ENCODE results near the gene EXOG. TPM values are rescaled to one million over a fixed set of nuclear protein-coding genes. Genes with fewer than 3 reads are reported as not detected.

Gene EXOG
- total and polyA plus RNA-seq, 10 of the 15 experiments (the other 5 are each of a cell fraction or from before 2014, with no cell fraction given): 7.8 to 20.9 (median 19.6) TPM

DNA sequence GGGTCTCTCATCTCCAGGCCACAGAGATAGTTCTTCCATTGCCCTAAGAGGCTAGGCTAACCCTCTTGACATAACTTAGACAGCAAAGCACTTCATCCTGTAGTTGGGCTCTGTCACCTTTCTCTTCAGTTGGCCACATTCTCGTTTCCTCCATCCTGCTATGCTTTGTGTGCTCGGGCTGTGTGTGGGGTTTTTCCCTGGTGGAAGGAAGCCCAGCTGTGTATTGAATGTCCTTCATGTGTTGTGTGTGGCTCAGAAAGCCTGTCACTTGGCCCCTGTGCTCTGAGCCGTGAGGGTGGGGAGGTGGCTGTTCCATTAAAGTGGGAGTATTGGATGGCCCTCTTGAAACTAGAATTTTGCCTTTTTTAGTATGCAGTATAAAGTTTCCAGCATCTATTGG is 8.8 kb upstream of the EXOG start (continued):
- TF ChIP-seq ZBED1 (IDR thresholded peaks at IDR 0.05; ENCODE audit: borderline replicate concordance) (no peak), CREM (IDR thresholded peaks at IDR 0.05; ENCODE audit: low read depth) (no peak), ZNF207 (IDR thresholded peaks at IDR 0.05; ENCODE audit: borderline replicate concordance) (no peak), STAT3 (IDR thresholded peaks at IDR 0.05; ENCODE audit: low read depth, low read length) (no peak), POLR2AphosphoS2 (IDR thresholded peaks at IDR 0.05; ENCODE audit: low read depth, low read length) (no peak), POLR2A (IDR thresholded peaks at IDR 0.05; ENCODE audit: low read depth, low read length) (no peak), NFXL1 (IDR thresholded peaks at IDR 0.05; ENCODE audit: borderline replicate concordance) (no peak), DPF2 (IDR thresholded peaks at IDR 0.05) (no peak), CBX5 (IDR thresholded peaks at IDR 0.05; ENCODE audit: low read depth) (no peak), GABPA (IDR thresholded peaks at IDR 0.05; ENCODE audit: low read depth) (no peak), MEF2A (IDR thresholded peaks at IDR 0.05; ENCODE audit: insufficient read depth, low read depth, low read length) (no peak), RUNX3 (IDR thresholded peaks at IDR 0.05; ENCODE audit: low read length) (no peak; the same call in 1 of the 2 replicates)
- TF ChIP-seq, protein P1, sequence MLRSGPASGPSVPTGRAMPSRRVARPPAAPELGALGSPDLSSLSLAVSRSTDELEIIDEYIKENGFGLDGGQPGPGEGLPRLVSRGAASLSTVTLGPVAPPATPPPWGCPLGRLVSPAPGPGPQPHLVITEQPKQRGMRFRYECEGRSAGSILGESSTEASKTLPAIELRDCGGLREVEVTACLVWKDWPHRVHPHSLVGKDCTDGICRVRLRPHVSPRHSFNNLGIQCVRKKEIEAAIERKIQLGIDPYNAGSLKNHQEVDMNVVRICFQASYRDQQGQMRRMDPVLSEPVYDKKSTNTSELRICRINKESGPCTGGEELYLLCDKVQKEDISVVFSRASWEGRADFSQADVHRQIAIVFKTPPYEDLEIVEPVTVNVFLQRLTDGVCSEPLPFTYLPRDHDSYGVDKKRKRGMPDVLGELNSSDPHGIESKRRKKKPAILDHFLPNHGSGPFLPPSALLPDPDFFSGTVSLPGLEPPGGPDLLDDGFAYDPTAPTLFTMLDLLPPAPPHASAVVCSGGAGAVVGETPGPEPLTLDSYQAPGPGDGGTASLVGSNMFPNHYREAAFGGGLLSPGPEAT (IDR thresholded peaks at IDR 0.05; ENCODE audit: low read depth): no peak
- TF ChIP-seq, protein P2, sequence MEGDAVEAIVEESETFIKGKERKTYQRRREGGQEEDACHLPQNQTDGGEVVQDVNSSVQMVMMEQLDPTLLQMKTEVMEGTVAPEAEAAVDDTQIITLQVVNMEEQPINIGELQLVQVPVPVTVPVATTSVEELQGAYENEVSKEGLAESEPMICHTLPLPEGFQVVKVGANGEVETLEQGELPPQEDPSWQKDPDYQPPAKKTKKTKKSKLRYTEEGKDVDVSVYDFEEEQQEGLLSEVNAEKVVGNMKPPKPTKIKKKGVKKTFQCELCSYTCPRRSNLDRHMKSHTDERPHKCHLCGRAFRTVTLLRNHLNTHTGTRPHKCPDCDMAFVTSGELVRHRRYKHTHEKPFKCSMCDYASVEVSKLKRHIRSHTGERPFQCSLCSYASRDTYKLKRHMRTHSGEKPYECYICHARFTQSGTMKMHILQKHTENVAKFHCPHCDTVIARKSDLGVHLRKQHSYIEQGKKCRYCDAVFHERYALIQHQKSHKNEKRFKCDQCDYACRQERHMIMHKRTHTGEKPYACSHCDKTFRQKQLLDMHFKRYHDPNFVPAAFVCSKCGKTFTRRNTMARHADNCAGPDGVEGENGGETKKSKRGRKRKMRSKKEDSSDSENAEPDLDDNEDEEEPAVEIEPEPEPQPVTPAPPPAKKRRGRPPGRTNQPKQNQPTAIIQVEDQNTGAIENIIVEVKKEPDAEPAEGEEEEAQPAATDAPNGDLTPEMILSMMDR (IDR thresholded peaks at IDR 0.05 in 2 of 3, conservative IDR thresholded peaks at IDR 0.05 in 1 of 3; ENCODE audit: control insufficient read depth in 2 of 3, extremely low read depth in 1 of 3, insufficient read depth in 1 of 3, low read depth in 3 of 3, low read length in 3 of 3): no peak
- TF ChIP-seq, protein P3, sequence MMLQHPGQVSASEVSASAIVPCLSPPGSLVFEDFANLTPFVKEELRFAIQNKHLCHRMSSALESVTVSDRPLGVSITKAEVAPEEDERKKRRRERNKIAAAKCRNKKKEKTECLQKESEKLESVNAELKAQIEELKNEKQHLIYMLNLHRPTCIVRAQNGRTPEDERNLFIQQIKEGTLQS (IDR thresholded peaks at IDR 0.05; ENCODE audit: borderline replicate concordance, extremely low read depth, low read depth, low read length): no peak
- TF ChIP-seq, protein P4, sequence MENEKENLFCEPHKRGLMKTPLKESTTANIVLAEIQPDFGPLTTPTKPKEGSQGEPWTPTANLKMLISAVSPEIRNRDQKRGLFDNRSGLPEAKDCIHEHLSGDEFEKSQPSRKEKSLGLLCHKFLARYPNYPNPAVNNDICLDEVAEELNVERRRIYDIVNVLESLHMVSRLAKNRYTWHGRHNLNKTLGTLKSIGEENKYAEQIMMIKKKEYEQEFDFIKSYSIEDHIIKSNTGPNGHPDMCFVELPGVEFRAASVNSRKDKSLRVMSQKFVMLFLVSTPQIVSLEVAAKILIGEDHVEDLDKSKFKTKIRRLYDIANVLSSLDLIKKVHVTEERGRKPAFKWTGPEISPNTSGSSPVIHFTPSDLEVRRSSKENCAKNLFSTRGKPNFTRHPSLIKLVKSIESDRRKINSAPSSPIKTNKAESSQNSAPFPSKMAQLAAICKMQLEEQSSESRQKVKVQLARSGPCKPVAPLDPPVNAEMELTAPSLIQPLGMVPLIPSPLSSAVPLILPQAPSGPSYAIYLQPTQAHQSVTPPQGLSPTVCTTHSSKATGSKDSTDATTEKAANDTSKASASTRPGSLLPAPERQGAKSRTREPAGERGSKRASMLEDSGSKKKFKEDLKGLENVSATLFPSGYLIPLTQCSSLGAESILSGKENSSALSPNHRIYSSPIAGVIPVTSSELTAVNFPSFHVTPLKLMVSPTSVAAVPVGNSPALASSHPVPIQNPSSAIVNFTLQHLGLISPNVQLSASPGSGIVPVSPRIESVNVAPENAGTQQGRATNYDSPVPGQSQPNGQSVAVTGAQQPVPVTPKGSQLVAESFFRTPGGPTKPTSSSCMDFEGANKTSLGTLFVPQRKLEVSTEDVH (IDR thresholded peaks at IDR 0.05; ENCODE audit: low read depth, partially characterized antibody): no peak
